ENCODE measurements around the gene KHDC4.

DNA sequence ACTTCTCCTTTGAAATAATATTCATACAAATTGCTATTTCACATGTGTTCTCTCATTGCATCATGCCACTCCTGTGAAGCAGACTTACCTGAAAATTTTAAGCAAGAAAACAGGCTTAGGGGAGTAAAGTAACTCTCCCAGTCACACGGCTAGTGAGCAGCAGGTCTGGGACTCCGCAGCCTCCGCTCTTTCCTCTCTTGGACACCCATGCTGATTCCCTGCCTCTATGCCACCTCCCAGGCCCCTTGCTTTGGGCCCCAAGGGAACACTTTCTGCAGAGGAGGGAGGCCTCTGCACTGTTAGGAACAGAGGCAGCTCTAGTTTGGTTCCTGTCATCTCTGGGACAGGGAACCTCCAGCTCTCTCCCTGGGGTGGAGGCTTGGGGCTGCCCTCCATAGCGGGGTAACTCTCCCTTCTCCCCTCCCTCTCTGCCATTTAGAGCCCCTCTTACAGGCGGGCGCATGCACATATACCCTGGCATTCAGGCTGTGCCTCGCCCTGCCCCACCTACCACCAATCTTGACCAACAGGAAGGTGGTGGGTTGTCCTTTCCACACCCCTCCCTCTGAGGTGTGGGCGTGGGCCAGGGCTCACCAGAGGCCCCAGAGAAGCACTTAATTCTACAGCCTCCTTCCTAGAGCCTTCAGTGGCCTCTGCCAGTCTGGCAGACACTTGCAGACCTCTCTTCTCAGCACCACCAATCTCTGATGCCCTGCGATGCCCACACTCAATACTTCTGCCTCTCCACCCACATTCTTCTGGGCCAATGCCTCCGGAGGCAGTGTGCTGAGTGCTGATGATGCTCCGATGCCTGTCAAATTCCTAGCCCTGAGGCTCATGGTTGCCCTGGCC is 7.0 kb upstream of the KHDC4 start, which contains the start of gene RXFP4:
- TF ChIP-seq POLR2AphosphoS5 (IDR thresholded peaks at IDR 0.05; ENCODE audit: borderline replicate concordance, low read depth, low read length) (no peak), EZH2 (IDR thresholded peaks at IDR 0.05) (no peak), FOXP2 (optimal IDR thresholded peaks at IDR 0.05; ENCODE audit: control extremely low read depth, extremely low read length, insufficient read depth) (no peak)
